Heart left ventricle (tissue), 16 donors: Measurements from ENCODE around the gene DCAF8. TPM values are rescaled to one million over a fixed set of nuclear protein-coding genes. Genes with fewer than 3 reads are reported as not detected.

Experiments
- ATAC-seq, 4 donors: fragments of 200-7000 bp; cut with Tn5 transposase; one replicate each; pipeline ENCODE4 v1.9.1; 2020 to 2022; ENCODE audit warnings: moderate library complexity in 4 of 4, mild to moderate bottlenecking in 3 of 4, moderate number of reproducible peaks in 1 of 4
- DNase-seq, 5 donors: peaks; one replicate each; pipeline ENCODE4 v3.0.0-alpha.2; 2020
- H3K27ac ChIP-seq, 12 donors: fragments of 200-600 bp; sonication (generic) in 4 of 12; one replicate each; pipeline versions ENCODE4 v1.5.0 to v1.8.0; 2016 to 2022; ENCODE audit warnings: mild to moderate bottlenecking in 2 of 12
- H3K27me3 ChIP-seq, 9 donors: fragments of 200-600 bp; sonication (generic) in 2 of 9; one replicate each; pipeline versions ENCODE4 v1.5.1 to v1.8.0; 2016 to 2022; ENCODE audit warnings: mild to moderate bottlenecking in 3 of 9
- H3K36me3 ChIP-seq, 9 donors: fragments of 200-600 bp; sonication (generic) in 2 of 9; one replicate each; pipeline versions ENCODE4 v1.5.0 to v1.8.0; 2018 to 2022; ENCODE audit warnings: mild to moderate bottlenecking in 2 of 9
- H3K4me1 ChIP-seq, 12 donors: fragments of 200-600 bp; sonication (generic) in 4 of 12; one replicate each; pipeline versions ENCODE4 v1.5.0 to v1.8.0; 2016 to 2022; ENCODE audit warnings: mild to moderate bottlenecking in 3 of 12
- H3K4me3 ChIP-seq, 12 donors: fragments of 200-600 bp; sonication (generic) in 4 of 12; one replicate each; pipeline versions ENCODE4 v1.5.0 to v1.8.0; 2017 to 2022; ENCODE audit warnings: mild to moderate bottlenecking in 9 of 12, moderate library complexity in 4 of 12
- H3K9me3 ChIP-seq, 12 donors: fragments of 200-600 bp; sonication (generic) in 4 of 12; one replicate each; pipeline versions ENCODE4 v1.5.0 to v1.8.0; 2016 to 2022; ENCODE audit warnings: mild to moderate bottlenecking in 1 of 12
- POLR2A ChIP-seq, 2 donors: fragments of 450-650 bp; IDR thresholded peaks; one replicate each; pipeline ENCODE4 v1.6.1; 2017; ENCODE audit warnings: antibody characterized with exemption in 2 of 2, mild to moderate bottlenecking in 2 of 2, moderate library complexity in 2 of 2
- WGBS, 4 donors: extraction: QIAGEN DNeasy Blood & Tissue Kit in 2 of 4; methylation state at CpG; one replicate each; pipeline versions ENCODE4 v1.1.5 to v1.1.7; 2013 to 2018; 5-methylcytosine and 5-hydroxymethylcytosine counted together
- intact Hi-C, 10 donors: fragments of 100-400 bp; cut with DNase I; formaldehyde crosslinking; loops; one replicate each; pipeline versions ENCODE4 v1.11.1 to v1.14.2; 2022
- polyA plus RNA-seq, 2 donors: library from polyadenylated mRNA; stranded (reverse); fragments of 200-250 nt; gene quantifications; one replicate each; pipeline ENCODE4 v1.2.3, GENCODE V29; 2013
- total RNA-seq, 9 donors: library from RNA; depleted of rRNA in 2 of 9; stranded (reverse); fragments of >200 nt in 2 of 9; fragmentation: NEBNext Ultra II Directional in 3 of 9; extraction: Animal tissue kit (Norgen Biotek cat#: 25700) in 3 of 9; gene quantifications; one replicate each; pipeline versions ENCODE4 v1.1.0 to v1.2.4, GENCODE V29; 2016 to 2023
- TF ChIP-seq, protein P1 (sequence below), 12 donors: fragments of 200-600 bp; sonication (generic) in 4 of 12; IDR thresholded peaks; one replicate each; pipeline versions ENCODE4 v1.5.0 to v1.8.0; 2018 to 2022; ENCODE audit warnings: antibody characterized with exemption in 12 of 12, mild to moderate bottlenecking in 5 of 12
- donor health status: ischemic (EF 13 %, LVEDD 7.1; RV severe dilation, severe dysfunction).
- donor health status: healthy with polysubstance abuse.
- donor health status: DM: no; HTN: yes; CAD: no.
- donor health status: DM: no; HTN: no; CAD: no.
- donor health status: ischemic (EF 25% LVEDD 6.9; RV normal size, moderate dysfunction).
- donor health status: ischemic (EF 25% LVEDD 5.7; RV mildly dilated, moderate dysfunction).
- donor health status: healthy.
- donor health status: DM: yes; HTN: yes; CAD: no.
- donor health status: ischemic (EF 35%, LVEDD 5.7; RV mildly dilated, moderate dysfunction).
- donor health status: nonischemic (EF 11% LVEDD 7.7; RV severe dilation, severe dysfunction).
- donor health status: DM: yes; HTN: yes; CAD: no.
- donor health status: PGD.
- donor health status: ischemic (EF 29% LVEDD 5.4; RV normal size, mild dysfunction).
- donor health status: nonischemic (EF 23%, LVEDD 6.1; RV moderate dilation, normal function).

DCAF8 gene
- total and polyA plus RNA-seq, 11 donors = 78.4 to 161 (median 128) TPM

- no peaks in the 10 kb centered on the region for H3K4me1 ChIP-seq
- no peak overlapping the region for H3K27ac ChIP-seq
- no peak for DNase-seq
- no peaks in the 10 kb centered on the region for H3K36me3 ChIP-seq
- H3K4me3 ChIP-seq = no peak overlapping the region
- no peaks in the 10 kb centered on the region for H3K9me3 ChIP-seq
- no peak for TF ChIP-seq POLR2A (IDR thresholded peaks at IDR 0.05)
- TF ChIP-seq, protein P1, sequence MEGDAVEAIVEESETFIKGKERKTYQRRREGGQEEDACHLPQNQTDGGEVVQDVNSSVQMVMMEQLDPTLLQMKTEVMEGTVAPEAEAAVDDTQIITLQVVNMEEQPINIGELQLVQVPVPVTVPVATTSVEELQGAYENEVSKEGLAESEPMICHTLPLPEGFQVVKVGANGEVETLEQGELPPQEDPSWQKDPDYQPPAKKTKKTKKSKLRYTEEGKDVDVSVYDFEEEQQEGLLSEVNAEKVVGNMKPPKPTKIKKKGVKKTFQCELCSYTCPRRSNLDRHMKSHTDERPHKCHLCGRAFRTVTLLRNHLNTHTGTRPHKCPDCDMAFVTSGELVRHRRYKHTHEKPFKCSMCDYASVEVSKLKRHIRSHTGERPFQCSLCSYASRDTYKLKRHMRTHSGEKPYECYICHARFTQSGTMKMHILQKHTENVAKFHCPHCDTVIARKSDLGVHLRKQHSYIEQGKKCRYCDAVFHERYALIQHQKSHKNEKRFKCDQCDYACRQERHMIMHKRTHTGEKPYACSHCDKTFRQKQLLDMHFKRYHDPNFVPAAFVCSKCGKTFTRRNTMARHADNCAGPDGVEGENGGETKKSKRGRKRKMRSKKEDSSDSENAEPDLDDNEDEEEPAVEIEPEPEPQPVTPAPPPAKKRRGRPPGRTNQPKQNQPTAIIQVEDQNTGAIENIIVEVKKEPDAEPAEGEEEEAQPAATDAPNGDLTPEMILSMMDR (IDR thresholded peaks at IDR 0.05) = no peak
- peaks cover 0 to 4% (median 0%) of the 10 kb centered on the region in 9 donors for H3K27me3 ChIP-seq
- 89 to 96% (median 92%) methylated on average over 6 of the region's 6 CpGs for WGBS, 4 donors
- intact Hi-C loops = no loop called here
- no peak for ATAC-seq
These were observed 94.8 kb downstream of the DCAF8 start for GRCh38 chr1:160167580-160167979.

DNA sequence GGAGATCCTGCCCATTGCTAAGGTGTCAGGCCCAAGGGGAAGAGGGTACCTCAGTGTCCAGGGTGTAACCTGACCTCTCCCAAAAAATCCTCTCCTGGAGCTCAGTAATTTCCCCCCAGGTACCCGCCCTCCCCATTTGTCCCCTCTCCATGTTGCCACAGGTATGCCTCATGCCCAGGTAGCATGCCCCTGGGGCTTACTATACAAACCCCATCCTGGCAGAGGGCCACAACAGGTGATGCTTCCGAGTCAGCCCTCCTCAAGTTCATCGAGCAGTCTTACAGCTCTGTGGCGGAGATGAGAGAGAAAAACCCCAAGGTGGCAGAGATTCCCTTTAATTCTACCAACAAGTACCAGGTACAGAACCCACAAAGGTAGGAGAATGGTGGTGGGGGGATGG, 95.3 kb downstream of the DCAF8 start:
- 85 to 92% (median 87%) methylated on average over 4 of the region's 4 CpGs for WGBS, 4 donors
- Histone ChIP-seq H3K9me3 (no peaks in the 10 kb centered on the region), H3K4me1 (no peaks in the 10 kb centered on the region), H3K4me3 (no peak overlapping the region), H3K36me3 (no peaks in the 10 kb centered on the region), H3K27ac (no peak overlapping the region), H3K27me3 (peaks cover 0 to 4% (median 0%) of the 10 kb centered on the region in 9 donors)
- no peak for ATAC-seq
- intact Hi-C loops = no loop called here
- TF ChIP-seq, protein P1 (IDR thresholded peaks at IDR 0.05) = no peak
- no peak for TF ChIP-seq POLR2A (IDR thresholded peaks at IDR 0.05)
- no peak for DNase-seq

DNA sequence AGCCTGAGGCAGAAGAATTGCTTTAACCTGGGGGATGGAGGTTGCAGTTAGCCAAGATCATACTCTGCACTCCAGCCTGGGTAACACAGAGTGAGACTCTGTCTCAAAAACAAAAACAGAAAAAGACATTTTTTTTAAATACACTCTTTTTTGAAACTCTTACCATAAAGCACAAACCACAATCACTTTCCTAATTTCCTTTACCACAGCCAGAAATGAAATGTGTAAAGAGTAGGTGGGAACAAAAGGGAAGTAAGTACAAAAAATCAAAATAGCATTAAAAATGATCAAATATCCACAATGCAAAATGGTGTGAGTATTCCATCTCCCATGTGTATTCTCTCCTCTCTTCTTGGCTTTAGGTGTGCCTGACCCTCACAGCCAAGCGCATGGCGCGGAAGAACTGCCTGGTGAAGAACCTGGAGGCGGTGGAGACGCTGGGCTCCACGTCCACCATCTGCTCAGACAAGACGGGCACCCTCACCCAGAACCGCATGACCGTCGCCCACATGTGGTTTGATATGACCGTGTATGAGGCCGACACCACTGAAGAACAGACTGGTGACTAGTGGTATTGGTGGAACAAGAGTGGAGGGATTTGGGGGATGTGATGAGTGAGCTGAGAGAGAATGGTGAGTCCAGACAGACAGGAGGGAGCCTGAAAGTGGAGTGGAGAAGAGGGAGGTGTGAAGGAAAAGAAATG, 96.0 kb downstream of the DCAF8 start:
- no peaks in the 10 kb centered on the region for H3K27me3 ChIP-seq
- no peaks in the 10 kb centered on the region for H3K9me3 ChIP-seq
- no peaks in the 10 kb centered on the region for H3K4me1 ChIP-seq
- H3K27ac ChIP-seq = no peak overlapping the region
- TF ChIP-seq, protein P1 (IDR thresholded peaks at IDR 0.05) = no peak
- no peak for TF ChIP-seq POLR2A (IDR thresholded peaks at IDR 0.05)
- DNase-seq (no peak), ATAC-seq (no peak)
- no peak overlapping the region for H3K4me3 ChIP-seq
- no peaks in the 10 kb centered on the region for H3K36me3 ChIP-seq
- 80 to 92% (median 88%) methylated on average over 12 of the region's 12 CpGs for whole genome bisulfite sequencing, 4 donors
- intact Hi-C loops = no loop called here

Other genes starting within 250 kb of the DCAF8 start
- gene PIGM, start 230.6 kb downstream of the DCAF8 start, total RNA-seq = 1 to 10 TPM; 1.7 to 4.1 (median 2.5) TPM
- 1 to 10 TPM; 1.6 to 2.1 TPM for gene PIGM, start 230.6 kb downstream of the DCAF8 start, polyA plus RNA-seq
- gene KCNJ10, start 192.4 kb downstream of the DCAF8 start, total RNA-seq = 1 to 10 TPM in 1 of 9 donors, under 1 TPM in 1, not detected in 7; 0.48 to 1.1 TPM
- under 1 TPM in 1 of 2 donors, not detected in 1; 0.08 TPM for gene KCNJ10, start 192.4 kb downstream of the DCAF8 start, polyA plus RNA-seq
- under 1 TPM in 2 of 9 donors, not detected in 7; 0.06 to 0.29 TPM for gene KCNJ9, start 181.0 kb downstream of the DCAF8 start, total RNA-seq
- gene KCNJ9, start 181.0 kb downstream of the DCAF8 start, polyA plus RNA-seq = under 1 TPM in 1 of 2 donors, not detected in 1; 0.08 TPM
- 10 to 100 TPM; 23.1 to 49.3 (median 24.8) TPM for gene IGSF8, start 163.9 kb downstream of the DCAF8 start, total RNA-seq
- 10 to 100 TPM; 15.0 to 30.3 TPM for gene IGSF8, start 163.9 kb downstream of the DCAF8 start, polyA plus RNA-seq
- gene ATP1A2, start 146.8 kb downstream of the DCAF8 start, total RNA-seq = 100 to 1,000 TPM; 115 to 393 (median 280) TPM
- 10 to 100 TPM; 29.5 to 79.3 TPM for gene ATP1A2, start 146.8 kb downstream of the DCAF8 start, polyA plus RNA-seq
- gene ATP1A4, start 110.9 kb downstream of the DCAF8 start, total RNA-seq = 1 to 10 TPM in 1 of 9 donors, under 1 TPM in 3, not detected in 5; 0.09 to 1.3 (median 0.29) TPM
- under 1 TPM in 1 of 2 donors, not detected in 1; 0.12 TPM for gene ATP1A4, start 110.9 kb downstream of the DCAF8 start, polyA plus RNA-seq
- gene CASQ1, start 72.0 kb downstream of the DCAF8 start, total RNA-seq = 100 to 1,000 TPM in 1 of 9 donors, 10 to 100 TPM in 8; 23.6 to 129 (median 45.9) TPM
- 10 to 100 TPM; 35.4 to 55.9 TPM for gene CASQ1, start 72.0 kb downstream of the DCAF8 start, polyA plus RNA-seq
- gene PEA15, start 57.2 kb downstream of the DCAF8 start, total RNA-seq = 100 to 1,000 TPM; 134 to 581 (median 290) TPM
- gene PEA15, start 57.2 kb downstream of the DCAF8 start, polyA plus RNA-seq = 1,000 to 10,000 TPM in 1 of 2 donors, 100 to 1,000 TPM in 1; 250 to 1,078 TPM
- 100 to 1,000 TPM in 1 of 9 donors, 10 to 100 TPM in 8; 65.0 to 105 (median 85.7) TPM for gene PEX19, start 22.6 kb upstream of the DCAF8 start, total RNA-seq
- 10 to 100 TPM; 22.5 to 44.8 TPM for gene PEX19, start 22.6 kb upstream of the DCAF8 start, polyA plus RNA-seq
- 100 to 1,000 TPM in 6 of 9 donors, 10 to 100 TPM in 3; 78.6 to 129 (median 115) TPM for gene COPA, start 80.7 kb upstream of the DCAF8 start, total RNA-seq
- 10 to 100 TPM; 46.9 to 97.8 TPM for gene COPA, start 80.7 kb upstream of the DCAF8 start, polyA plus RNA-seq
- gene NCSTN, start 80.8 kb upstream of the DCAF8 start, total RNA-seq = 100 to 1,000 TPM in 1 of 9 donors, 10 to 100 TPM in 8; 54.1 to 101 (median 72.2) TPM
- 10 to 100 TPM; 47.3 to 47.9 TPM for gene NCSTN, start 80.8 kb upstream of the DCAF8 start, polyA plus RNA-seq
- under 1 TPM in 2 of 9 donors, not detected in 7; 0.09 to 0.18 TPM for gene NHLH1, start 104.5 kb upstream of the DCAF8 start, total RNA-seq
- gene NHLH1, start 104.5 kb upstream of the DCAF8 start, polyA plus RNA-seq = under 1 TPM in 1 of 2 donors, not detected in 1; 0.14 TPM
- gene VANGL2, start 138.0 kb upstream of the DCAF8 start, total RNA-seq = 1 to 10 TPM; 1.4 to 3.2 (median 2.0) TPM
- gene VANGL2, start 138.0 kb upstream of the DCAF8 start, polyA plus RNA-seq = 1 to 10 TPM in 1 of 2 donors, under 1 TPM in 1; 0.94 to 1.4 TPM